Measurements from ENCODE around the gene WDR7.

WDR7 gene

DNA sequence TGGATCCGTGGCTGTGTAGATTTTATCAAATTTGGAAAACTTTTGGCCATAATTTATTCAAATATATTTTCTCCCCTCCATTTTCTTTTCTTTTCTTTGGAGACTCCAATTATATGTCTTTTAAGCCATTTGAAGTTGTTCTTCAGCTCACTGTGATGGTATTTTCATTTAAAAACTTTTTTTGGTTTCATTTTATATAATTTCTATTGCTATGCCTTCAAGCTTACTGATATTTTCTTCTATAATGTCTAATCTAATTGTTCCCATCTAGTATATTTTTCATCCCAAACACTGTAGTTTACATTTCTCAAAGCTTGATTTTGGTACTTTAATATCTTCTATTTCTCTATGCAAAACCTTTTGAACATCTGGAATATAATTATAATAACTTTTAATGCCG is 72.5 kb downstream of the WDR7 start:
- DNase-seq, result no peak

DNA sequence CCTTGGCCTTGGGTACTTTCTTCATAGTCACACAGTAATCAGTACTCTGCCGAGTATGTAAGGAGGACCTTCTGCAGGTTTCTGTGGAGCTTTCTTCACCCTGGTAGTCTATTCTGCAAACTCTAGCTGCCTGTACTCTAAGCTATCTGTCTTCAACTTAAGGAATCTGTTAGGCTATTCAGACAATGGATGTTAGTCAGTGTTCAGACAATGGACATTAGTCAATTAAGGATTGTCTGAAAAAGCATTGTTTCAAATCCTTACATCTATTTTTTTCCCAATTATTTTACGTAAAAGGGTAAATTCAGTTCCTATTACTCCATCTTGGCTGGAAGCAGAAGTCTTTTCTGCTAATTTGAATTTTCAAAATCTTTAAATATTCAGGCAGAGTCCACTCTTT is 75.7 kb downstream of the WDR7 start:
- DNase-seq, result no peak

DNA sequence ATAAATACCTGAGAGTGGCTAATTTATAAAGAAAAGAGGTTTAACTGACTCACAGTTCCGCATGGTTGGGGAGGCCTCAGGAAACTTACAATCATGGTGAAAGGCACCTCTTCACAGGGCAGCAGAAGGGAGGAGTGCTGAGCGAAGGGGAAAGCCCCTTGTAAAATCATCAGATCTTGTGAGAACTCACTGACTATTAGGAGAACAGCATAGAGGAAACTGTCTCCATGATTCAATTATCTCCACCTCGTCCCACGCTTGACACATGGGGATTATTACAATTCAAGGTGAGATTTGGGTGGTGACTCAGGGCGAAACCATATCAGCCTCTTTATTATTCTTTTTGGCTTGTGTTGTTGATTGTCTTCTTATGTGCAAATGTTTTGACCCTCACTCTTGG is 76.2 kb downstream of the WDR7 start:
- no peak for DNase-seq

DNA sequence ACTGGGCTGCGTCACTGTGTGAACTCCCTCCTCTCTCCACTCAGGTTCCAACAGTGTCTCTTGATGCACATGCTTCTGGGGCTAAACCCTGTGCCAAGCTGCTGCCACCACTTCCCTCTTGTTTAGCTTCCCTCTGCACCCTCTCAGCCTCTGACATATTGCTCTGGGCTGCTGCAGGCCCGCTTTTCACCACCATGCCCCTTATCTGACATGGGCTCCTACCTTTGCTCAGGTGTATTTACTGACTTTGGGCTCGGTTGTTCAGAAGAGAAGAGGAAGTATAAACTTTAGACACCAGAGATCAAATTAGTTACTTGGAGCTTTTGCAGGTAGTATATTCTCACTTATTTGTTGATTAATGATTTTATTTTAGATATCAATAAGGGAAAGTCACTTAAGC is 77.6 kb downstream of the WDR7 start:
- DNase-seq, result no peak

DNA sequence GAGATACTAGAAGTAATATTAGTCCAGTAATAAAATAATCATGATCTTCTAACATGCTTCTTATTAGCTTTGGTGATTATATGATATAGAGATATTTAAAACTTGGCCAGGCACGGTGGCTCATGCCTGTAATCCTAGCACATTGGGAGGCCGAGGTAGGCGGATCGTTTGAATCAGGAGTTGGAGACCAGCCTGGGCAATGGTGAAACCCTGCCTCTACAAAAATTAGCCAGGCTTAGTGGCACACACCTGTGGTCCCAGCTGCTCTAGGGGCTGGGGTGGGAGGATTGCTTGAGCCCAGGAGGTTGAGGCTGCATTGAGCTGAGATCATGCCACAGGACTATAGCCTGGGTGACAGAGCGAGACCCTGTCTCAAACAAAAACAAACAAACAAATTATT is 87.0 kb downstream of the WDR7 start:
- DNase-seq, result no peak

DNA sequence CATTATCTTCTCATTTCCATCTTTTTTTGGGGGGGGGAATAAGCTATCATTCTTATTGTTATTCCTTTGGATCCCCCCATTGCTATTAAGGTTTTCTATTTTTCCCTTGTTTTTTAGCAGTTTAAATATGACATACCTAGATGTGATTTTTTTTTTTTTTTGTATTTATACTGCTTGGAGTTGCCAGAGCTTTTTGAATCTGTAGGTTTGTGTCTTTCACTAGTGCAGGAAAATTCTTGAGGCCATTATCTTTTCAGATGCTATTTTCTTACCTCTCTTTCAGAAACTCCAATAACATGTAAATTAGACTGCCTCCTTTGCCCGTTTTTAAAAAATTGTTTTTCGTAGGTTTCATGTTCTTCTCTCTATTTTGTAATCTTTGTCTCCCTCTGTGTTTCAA is 88.6 kb downstream of the WDR7 start:
- DNase-seq, result no peak

DNA sequence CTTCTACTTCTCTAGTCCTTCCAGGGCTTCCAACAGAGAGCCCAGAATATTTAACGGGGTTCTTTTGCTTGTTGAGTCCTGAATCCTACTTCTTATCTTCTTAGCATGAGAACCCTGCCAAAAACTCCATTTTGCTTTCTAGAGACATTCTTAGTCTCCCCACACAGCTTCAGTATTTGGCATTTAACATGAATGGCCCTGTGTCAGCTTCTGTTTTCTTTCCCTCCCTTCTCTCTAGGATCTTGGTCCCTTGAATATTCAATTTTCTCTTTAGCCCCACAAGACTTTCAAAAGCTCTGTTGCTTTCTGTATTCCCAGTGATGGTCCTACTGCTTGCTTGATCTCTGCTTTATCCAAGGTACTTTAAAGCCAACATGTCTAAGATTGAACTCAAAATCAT is 89.5 kb downstream of the WDR7 start:
- DNase-seq, result no peak

DNA sequence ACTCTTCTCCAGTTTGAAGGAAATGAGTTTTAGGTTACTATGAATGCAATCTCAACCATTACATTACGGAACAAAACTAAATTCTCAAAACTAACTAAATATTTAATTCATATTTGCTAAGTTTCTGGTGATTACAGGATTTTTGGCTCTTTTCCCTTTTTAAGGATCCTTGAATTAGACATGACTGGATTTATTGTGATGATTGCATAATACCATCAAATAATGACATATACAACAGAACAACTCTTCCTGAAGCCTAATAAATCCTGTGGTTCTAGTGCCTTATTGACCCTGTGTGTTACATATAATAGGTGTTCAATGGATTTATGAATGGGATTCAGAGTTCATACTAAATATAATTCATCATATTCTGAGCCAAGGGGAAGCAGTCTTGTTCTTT is 90.5 kb downstream of the WDR7 start:
- DNase-seq, result no peak

DNA sequence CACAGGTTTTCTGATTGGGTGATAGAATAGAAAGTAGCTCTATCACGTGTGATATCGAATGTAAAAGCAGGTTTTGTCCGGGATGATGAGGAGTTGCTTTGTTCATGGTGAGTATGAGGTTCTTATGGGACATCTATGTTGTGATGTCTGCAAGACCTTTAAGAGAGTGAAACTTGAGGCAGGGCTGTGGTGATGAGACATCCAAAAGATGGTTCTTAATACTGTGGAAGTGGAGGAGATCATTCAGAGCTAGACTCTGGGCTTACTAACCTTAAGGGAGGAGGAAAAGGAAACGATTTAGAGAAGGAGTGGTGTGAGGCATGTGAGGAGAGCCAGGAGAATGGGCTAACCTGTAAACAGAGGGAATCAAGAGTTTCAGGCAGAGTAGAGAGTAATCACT is 92.0 kb downstream of the WDR7 start:
- no peak for DNase-seq

DNA sequence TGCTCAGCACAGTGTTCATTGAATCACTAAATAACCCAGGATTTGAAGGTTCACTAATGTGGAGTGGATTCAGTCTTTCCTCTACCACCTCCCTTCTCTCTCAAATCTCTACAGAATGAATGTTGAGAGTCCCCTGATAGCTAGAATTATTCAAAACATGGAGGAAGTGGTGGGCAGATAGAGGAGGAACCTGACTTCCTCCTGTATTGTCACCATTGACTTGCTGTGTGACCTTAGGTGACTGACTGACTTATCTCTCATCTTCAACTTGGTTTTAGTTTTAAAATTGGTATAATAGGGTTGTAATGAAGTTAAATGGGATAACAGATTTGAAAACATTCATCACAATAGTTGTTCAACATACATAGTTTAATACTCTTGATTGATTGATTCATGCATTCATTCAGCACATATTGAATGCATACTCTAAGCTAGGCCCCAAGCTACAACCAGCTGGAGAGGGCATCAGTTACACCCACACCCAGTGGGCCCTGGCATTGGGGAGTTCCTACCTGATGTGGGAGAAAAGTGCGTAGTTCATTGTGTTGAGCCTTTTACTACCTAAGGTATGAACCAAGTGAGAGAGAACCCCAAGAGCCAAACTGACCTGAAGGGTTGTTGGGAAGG is 96.0 kb downstream of the WDR7 start:
- no peak for DNase-seq

DNA sequence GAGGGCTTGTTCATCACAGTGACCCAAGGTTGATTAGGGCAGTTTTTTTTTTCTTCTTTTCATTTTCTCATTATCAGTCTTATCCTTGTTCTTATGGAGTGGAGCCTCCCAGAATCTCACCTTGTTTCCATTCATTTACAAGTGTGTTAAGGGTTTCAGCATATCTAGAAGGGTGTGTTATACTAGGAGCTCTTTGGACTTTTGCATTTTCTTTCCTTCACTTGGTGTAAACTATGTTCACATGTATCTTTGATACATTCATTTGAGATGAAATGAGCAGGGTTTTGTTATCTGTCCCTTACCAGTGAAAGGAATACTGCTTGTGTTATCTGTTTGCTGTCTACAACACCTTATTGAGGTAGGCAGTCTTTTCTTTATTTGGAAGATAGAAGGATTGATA is 96.7 kb downstream of the WDR7 start:
- DNase-seq, result no peak

DNA sequence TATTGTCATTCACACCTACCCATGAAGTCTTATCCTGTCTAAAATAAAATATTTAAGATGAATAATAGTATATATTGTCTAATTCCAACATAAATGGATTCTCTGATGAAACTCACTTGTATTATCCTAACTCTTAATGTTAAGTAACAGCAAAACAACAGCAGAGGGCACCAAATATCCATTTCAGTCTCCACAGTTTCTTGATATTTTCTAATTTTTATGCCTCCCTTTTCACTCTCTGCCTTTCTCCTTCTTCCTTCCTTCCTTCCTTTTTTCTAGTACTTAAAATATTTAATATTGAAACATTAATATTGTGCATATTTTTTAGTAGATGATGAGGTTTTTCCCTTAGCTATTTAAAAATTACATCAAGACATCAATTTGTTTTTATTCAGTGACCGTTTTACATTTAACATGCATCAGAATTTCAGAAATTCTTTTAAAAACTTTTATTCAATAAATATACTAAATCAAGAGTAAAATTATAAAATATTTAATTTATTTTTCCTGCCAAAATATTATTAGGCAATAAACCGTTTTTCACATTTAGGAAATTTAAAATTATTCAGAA is 97.6 kb downstream of the WDR7 start:
- no peak for DNase-seq

DNA sequence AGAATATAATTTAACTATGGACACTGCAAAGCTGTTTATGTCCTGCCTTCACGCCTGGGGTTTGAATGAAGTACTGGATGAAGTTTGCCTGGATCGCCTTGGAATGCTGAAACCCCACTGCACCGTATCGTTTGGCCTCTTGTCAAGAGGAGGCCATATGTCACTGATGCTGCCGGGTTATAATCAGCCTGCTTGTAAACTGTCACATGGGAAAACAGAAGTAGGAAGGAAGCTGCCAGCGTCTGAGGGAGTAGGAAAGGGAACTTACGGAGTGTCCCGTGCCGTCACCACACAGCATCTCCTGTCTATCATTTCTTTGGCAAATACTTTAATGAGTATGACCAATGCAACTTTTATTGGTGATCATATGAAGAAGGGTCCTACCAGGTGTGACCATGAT is 105.8 kb downstream of the WDR7 start:
- DNase-seq, result no peak

DNA sequence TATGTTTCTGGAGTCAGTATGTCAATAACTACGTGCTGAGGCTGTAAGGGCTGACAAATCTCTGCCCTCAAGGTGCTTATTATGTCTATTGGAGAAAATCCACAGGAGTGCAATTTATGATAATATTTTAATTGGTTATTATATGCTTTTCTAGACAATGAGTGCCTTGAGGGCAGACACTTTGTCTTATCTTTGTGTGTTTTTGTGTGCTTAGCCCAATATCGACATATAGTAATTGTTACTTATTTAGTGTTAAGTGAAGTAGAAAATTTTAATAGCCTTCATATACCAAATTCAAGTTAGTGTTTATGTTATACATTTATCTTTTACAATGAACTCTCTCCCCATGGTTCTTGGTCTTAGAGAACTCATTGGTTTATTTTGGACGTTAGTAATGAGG is 118.9 kb downstream of the WDR7 start:
- no peak for DNase-seq

DNA sequence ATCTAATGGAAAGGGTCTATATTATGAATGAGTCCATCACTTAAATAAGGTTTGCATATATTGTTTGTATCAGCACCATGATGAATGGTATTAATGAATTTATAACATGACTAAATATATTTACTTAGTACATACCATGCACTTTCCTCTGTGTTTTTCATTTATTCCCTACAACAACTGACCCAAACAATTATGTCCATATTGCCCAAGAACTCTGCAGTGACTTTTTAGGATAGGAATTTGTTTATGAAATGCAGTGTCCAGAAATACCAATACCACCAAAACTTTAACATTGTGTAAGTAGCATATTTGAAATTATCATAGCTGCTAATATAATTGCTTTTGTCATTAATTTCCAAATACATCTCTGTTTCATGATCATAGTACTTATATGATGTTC is 119.7 kb downstream of the WDR7 start:
- no peak for DNase-seq

DNA sequence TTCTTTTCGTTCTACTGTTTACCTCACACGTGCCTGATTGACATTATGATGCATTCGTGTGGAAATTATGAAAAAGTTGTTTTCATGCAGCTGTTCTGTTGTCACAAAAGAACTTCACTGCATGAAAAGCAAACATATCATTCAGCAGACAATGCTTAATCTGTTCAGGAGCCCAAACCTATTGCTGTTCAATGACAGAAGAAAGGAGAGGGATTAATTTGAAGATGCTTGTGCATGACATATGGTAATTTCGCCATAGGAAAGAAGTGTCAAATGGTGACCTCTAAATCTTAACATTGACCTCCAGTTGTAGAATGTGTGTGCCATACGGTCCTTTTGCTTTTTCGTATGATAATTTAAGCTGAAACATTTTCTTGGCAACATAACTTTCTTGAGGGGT is 124.5 kb downstream of the WDR7 start:
- DNase-seq, result no peak

DNA sequence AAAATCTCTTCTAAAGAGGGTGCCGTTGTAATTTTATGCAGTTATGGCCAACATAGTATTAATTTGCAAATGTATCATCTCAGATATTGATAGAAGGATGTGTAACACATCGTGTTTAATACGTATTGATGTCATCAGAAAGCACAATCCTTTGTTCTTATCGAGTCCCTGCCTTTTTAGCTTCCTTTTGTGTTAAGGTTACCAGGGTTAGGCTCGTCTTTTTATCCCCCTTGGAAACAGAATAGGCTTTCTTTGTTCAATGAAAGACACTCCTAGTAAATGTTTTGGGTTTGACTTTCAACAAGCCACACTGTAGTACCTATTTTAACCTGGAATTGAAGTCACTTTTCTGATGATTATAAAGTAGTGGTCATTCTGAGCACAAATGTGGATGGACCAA is 136.2 kb downstream of the WDR7 start:
- DNase-seq, result no peak

DNA sequence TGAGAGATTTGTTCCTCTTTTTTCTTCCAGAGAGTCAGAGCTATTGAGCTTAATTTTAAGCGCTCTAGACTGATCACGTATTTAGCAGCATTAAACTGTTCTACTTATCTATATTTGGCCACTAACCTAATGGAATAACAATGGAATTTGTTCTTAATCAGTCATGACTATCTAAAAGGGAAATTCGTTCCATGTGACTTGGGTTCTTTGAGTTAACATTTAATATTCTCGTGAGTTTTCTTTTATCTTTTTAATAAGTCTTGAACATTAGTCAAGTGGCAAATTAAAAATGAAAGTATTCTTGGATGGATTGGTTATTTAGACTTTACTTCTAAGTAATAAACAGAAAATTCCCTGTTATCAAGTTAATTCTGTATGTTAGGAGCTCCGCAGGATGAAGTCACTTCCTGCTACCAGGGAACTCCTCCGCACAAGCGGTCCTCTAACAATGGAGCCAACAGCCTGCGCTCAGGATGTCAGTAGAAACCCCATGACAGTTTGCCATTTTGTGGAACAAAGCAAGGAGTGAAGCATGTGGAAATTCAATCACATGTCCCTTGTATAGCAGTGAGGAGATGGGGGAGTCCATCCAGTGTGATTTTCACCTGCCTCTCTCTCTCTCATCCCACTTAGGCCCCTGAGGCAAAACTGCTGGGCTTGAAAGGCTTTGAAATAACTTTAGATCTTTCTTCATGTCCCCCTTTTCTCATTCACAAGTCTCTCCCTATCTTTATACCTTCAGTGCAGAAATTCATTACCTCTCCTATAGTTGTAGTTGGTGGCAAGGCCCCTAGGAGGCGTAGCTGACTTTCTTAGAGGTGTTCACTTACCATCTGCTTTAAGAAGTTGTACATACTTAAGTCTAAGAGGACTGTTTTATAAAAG is 138.1 kb downstream of the WDR7 start:
- peak; percentile 3 for DNase-seq

DNA sequence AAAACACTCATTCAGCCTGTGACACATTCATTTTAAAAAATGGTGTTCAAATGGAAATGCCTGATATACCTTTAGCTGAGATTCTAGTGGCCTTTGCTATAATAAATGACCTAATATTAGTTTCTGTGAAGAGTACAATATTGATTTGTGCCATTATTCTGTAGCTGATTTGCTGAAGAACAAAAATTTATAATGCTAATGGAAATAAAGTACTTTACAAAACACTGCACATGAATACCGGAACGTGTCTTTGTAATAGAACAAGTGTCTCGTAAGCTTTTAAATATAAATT is 138.7 kb downstream of the WDR7 start:
- DNase-seq, result no peak

DNA sequence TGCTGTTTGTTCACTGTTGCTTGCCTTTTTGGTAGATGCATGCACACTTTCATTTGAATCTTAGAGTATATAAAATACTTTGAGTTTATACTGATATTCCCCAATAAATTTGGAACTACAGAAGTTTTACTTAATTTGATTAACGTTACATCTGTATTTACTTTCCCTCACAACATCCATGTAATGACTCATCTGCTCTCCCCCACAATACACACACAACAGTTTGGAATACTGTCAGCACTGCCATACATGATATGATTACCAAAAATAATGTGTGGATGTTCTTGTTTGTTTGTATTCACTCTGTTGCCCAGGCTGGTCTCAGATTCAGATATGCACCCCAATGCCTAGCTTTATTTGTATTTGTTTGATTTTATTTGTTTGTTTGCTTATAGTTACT is 144.2 kb downstream of the WDR7 start:
- DNase-seq, result no peak

DNA sequence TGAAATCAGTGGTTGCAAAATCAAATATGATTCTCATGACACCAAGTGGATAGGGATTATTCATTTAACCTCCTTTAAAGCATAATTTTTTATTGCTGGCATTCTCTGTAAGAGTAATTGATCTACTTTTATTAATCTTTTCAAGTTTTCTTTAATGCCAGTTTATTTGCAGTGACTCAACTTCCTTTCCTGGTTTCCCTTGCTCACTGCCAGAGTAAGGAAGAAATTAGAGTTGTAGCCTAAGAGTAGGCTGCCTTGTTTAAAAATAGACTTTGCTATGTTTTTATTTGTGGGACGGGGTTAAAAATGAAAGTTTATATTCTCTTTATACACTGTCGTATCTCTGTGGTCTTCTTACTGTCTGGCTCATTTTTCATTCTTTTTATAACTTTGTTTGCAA is 148.6 kb downstream of the WDR7 start:
- no peak for DNase-seq

DNA sequence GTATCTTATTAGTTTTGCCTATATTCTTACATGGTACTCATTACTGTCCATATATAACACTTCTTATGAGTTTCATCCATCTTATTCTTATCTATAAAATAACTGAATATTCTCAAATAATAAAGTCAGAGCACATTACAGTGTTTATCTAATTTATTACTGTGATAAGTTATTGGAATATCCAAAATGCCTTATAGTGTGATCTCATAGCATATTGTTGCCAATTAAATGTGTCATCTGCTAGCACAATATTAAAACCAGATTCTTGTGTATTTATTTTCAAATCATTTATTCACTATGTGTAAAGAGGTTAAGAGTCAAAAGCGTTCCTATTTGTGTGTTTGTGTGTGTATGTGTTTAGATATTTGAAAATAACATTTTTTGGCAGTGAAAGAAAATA is 151.9 kb downstream of the WDR7 start:
- no peak for DNase-seq

DNA sequence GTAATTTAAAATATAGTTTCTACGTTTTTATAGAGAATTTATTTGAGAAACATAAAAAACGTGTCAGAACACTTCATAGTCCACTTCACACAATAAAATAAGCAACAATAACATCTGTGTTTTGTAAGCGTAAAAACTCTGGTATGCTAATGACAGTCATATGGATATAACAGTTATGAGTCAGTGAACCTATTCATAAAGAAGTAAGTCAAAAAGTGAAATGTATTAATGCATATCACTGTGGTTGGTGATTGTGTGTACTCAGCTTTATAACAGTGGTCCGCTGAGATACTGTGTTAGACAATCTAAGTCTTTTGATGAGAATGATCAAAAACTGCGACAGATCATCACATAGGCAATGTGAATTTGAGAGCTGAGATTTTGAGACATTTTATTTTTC is 153.2 kb downstream of the WDR7 start:
- no peak for DNase-seq

DNA sequence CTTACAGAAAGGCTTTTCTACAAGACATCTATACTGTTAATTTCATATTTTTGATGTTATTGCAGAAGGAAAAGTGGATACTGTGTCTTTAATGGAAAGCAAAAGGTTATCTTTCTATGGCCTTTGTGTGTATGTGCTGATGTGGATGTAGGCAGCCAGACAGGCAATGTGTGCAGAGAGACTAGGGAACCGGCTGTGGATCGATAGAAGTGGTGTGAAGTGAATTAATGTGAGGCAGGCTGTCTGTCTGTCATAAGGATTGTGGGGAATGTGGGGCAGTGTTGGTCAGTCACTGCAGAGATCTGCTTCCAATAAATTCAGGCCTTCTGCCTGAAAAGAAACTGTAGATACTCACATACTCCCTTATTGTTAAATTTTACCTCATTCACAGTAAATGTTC is 156.7 kb downstream of the WDR7 start:
- DNase-seq, result no peak

DNA sequence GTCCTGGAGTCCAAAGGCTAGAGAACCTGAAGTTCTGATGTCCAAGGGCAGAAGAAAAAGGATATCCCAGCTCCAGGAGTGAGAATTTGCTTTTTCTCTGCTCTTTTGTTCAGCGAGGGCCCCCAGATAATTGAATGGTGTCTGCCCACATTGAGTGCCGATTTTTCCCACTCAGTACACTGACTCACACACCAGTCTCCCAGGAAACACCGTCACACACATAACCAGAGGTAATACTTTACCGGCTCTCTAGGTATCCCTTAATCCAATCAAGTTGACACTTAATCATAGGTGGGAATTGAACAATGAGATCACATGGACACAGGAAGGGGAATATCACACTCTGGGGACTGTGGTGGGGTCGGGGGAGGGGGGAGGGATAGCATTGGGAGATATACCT is 161.5 kb downstream of the WDR7 start:
- no peak for DNase-seq
